GM12872 (cell line): ENCODE measurements around the gene HNRNPA1L2.

Experiments
- TF ChIP-seq, protein P1 (sequence below): IDR thresholded peaks from 3 replicates; pipeline ENCODE4 v1.5.1; 2011; ENCODE audit warnings: low read depth, mild to moderate bottlenecking, low read length, moderate library complexity; ENCODE audit not compliant: insufficient read depth

The HNRNPA1L2 gene

DNA sequence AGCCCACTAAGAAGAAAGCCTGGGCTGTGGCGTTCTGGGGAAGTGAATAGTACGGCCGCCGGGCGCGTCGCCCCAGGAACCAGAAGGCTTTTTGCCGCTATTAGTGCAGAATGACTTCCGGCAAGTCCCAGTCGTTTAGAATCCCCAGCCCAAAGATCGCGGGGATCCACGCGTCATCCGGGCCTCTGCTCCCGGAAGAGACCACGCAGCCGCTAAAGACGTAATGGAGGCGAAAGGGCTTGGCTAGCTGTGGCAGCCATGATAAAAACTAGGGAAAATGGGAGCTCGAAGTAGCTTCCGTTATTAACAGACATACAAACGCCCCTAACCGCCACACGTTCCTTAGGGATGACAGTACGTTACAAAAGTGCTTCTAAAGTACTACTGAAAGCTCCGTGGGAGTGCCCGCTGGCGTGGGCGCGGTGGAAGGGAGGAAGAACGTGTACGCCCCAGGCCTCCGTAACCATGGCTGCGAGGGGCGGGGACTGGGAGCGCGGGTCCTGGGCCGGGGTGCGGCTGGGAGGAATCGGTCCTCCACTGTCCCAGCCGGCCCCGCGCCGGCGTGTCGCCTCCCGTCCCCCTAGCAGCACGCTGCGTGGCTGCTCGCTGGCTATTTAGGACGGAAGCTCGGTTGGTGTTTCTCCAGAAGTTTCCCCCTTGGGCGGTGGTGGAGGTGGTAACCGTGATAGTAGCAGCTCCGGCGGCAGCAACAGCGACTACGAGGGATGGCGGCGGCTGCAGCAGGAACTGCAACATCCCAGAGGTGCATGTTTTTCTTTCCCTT is 10.2 kb downstream of the HNRNPA1L2 start, which contains the start of gene SUGT1:
SUGT1 (plus strand) TSS at position 641 of the 784 bp plus-strand sequence; CDS start at position 726, 85 bp downstream.
- TF ChIP-seq, protein P1, sequence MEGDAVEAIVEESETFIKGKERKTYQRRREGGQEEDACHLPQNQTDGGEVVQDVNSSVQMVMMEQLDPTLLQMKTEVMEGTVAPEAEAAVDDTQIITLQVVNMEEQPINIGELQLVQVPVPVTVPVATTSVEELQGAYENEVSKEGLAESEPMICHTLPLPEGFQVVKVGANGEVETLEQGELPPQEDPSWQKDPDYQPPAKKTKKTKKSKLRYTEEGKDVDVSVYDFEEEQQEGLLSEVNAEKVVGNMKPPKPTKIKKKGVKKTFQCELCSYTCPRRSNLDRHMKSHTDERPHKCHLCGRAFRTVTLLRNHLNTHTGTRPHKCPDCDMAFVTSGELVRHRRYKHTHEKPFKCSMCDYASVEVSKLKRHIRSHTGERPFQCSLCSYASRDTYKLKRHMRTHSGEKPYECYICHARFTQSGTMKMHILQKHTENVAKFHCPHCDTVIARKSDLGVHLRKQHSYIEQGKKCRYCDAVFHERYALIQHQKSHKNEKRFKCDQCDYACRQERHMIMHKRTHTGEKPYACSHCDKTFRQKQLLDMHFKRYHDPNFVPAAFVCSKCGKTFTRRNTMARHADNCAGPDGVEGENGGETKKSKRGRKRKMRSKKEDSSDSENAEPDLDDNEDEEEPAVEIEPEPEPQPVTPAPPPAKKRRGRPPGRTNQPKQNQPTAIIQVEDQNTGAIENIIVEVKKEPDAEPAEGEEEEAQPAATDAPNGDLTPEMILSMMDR, result peak; percentile 85

DNA sequence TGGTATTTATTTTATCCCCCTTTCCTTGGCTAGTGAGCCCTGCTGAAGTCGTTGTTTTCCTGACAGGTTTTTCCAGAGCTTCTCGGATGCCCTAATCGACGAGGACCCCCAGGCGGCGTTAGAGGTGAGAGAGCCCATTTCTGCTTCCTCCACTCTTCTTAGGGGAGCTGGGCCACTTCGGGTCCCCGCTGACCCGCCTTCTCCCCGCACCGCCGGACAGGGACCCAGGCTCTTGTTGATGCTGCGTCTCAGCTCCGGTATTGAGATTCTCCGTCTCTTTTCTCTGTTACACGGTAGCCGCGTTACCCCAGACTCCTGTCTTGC is 10.7 kb downstream of the HNRNPA1L2 start:
- TF ChIP-seq, protein P1, result no peak

DNA sequence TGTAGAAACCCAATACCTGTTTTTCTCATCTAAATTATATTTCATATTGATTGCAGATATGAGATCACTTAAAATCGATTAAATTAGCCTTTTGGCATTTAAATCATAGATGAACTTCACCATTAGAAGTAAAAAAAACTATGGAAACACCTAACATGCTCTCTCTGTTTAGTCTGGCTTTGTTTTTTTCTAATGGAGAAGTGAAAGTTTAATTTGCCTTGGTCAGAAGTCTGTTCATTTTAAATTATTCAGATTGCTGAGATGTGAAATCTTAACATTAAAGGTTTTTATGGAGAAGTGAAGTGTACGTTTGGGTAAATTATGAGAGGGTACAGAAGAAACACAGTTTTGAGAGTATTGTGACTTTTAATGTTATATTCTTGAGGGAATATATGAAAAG is 17.1 kb downstream of the HNRNPA1L2 start:
- TF ChIP-seq, protein P1, result no peak

DNA sequence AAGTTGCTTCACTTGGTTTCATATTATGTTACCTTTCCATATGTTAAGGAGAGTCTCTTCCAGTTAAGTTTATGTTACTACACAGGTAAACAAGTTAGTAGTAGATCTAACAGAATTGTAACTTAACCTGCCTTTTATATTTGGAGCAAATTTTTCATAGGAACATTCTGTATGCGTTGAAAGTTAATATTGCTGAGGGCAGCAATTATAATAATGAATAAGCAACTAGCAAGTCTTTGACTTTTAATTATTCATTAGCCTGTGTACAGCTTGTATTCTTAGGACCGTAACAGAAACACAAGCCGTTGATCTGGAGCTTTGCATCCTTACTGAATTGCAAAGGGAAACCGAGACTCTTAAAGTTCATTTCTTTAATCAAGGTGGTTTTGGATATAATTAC is 22.0 kb downstream of the HNRNPA1L2 start:
- TF ChIP-seq, protein P1, result no peak

DNA sequence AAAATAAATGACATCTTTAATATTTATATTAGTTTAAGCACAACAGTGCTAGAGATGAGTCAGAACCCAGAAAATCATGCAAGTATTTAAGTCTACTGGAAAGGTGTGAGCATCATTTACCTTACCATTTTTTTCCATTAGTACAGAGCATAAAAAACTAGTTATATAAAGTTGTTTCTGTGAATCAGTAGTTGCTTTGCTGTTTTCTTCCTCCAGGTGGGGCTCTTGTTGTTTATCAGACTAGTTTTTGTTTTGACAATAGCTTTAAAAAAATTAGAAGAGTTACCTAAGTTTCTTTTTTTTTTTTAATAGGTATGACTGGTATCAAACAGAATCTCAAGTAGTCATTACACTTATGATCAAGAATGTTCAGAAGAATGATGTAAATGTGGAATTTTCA is 23.1 kb downstream of the HNRNPA1L2 start:
- TF ChIP-seq, protein P1, result peak; percentile 45; the same call in 2 of the 3 replicates

DNA sequence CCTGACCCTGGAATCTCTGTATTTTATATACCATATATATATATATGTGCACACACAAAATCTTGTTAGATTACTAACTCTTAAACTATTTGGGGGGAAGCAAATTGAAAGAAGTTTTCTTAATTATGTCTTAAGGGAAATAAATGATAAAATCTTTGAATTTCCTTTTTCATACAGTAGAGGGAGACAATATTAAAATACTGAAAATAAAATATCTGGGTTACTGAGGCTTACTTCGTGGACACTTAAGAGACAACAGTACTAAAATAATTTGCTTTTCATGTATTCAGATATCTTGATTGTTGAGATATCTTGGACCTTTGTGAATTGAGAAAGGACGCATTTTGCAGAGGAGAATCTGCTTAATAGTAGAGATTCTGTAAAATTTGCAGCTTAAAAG is 27.4 kb downstream of the HNRNPA1L2 start:
- TF ChIP-seq, protein P1, result no peak

DNA sequence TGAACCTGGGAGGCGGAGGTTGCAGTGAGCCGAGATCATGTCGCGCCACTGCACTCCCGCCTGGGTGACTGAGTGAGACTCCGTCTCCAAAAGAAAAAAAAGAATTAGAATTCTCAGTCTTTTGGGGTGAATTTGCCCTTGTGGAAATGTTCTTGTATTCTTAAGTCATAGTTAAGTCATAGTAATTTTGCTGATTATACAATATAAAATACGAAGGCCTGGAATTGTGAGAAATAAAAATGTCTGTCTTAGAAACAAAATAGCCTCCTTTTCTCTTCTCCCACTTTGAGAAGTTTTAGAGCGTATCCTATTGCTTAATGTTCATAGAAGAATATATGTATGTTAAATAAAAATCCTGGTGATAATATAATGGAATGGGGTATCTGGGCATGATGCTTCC is 28.5 kb downstream of the HNRNPA1L2 start:
- TF ChIP-seq, protein P1, result no peak
